ENCODE results near the gene ASXL3.

DNA sequence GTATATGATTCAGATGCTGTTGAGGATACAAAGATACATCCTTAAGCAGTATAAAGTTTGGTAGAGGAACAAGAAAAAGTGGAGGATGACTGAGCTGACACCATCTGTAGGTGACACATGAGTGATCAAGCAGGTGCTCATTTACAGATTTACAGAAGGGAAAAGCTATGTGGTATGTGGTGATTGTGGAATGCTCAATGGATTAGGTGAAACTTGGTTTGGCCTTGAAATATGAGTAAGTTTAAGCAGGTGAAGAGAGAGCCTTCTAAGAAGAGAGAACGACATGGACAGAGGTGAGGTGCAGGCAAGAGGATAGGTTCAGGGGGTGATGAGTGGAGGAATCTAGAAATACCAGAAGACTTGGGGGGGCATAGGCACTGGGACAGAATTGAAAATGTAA is 5.9 kb downstream of the ASXL3 start:
- TF ChIP-seq CTCF (optimal IDR thresholded peaks at IDR 0.05 in 1 of 3, IDR thresholded peaks at IDR 0.05 in 1 of 3, conservative IDR thresholded peaks at IDR 0.05 in 1 of 3; ENCODE audit: extremely low read depth in 1 of 3, insufficient read depth in 2 of 3, low read length in 3 of 3) (no peak), EZH2 (IDR thresholded peaks at IDR 0.05; ENCODE audit: low read length) (no peak)
